SW 1271 (cell line): ENCODE measurements around the gene NME2.
"Not testable (repeated sequence)": the region's sequence is repeated elsewhere in the genome, so short reads cannot be mapped to it uniquely, and the experiment has no call there.

ENCODE experiments used
- DNase-seq, 2 experiments: peaks; one replicate each; lab custom pipeline; 2025; lab: John Stamatoyannopoulos, UW

Gene NME2

GRCh38 chr17:51153210-51154072, 12.8 kb upstream of the NME2 start, which contains the start of gene NME1:
Gene NME1 (plus strand): TSS chr17:51153559. CDS start chr17:51155655, 2,096 bp downstream.
- peak; percentile 96 to 99 for DNase-seq

- no peak for DNase-seq
Measured at GRCh38 chr17:51154176-51154575, 12.0 kb upstream of the NME2 start.

GRCh38 chr17:51155416-51155815, 10.8 kb upstream of the NME2 start:
- DNase-seq: no peak

- no peak for DNase-seq
Measured at GRCh38 chr17:51159604-51160003, 6.6 kb upstream of the NME2 start.

- no peak for DNase-seq
Measured at GRCh38 chr17:51161541-51161940, 4.7 kb upstream of the NME2 start.

GRCh38 chr17:51164911-51165679, 1.1 kb upstream of the NME2 start:
- no peak for DNase-seq

- no peak for DNase-seq
Measured at GRCh38 chr17:51165680-51166197, 472 bp upstream of the NME2 start.

- DNase-seq: peak; percentile 20 to 50
Measured at GRCh38 chr17:51166987-51167931, 1.0 kb downstream of the NME2 start.

- no peak for DNase-seq
Measured at GRCh38 chr17:51169340-51169739, 3.1 kb downstream of the NME2 start.

- no peak for DNase-seq
Measured at GRCh38 chr17:51170736-51171135, 4.5 kb downstream of the NME2 start.

- not testable (repeated sequence) for DNase-seq
Measured at GRCh38 chr17:51172030-51172429, 5.8 kb downstream of the NME2 start.

- DNase-seq: no peak
Measured at GRCh38 chr17:51180486-51180885, 14.3 kb downstream of the NME2 start.

GRCh38 chr17:51184124-51184523, 17.9 kb downstream of the NME2 start:
- DNase-seq: no peak

GRCh38 chr17:51185763-51186332, 19.6 kb downstream of the NME2 start:
- no peak for DNase-seq

- DNase-seq: no peak
Measured at GRCh38 chr17:51188271-51188833, 22.1 kb downstream of the NME2 start.

GRCh38 chr17:51189162-51189561, 23.0 kb downstream of the NME2 start:
- DNase-seq: no peak

GRCh38 chr17:51189628-51190027, 23.4 kb downstream of the NME2 start:
- DNase-seq: no peak

GRCh38 chr17:51191895-51192294, 25.7 kb downstream of the NME2 start:
- no peak for DNase-seq

- no peak for DNase-seq
Measured at GRCh38 chr17:51197754-51198153, 31.5 kb downstream of the NME2 start.

GRCh38 chr17:51200295-51200694, 34.1 kb downstream of the NME2 start:
- DNase-seq: no peak

- DNase-seq: no peak
Measured at GRCh38 chr17:51200846-51201245, 34.6 kb downstream of the NME2 start.
